Measurements from ENCODE around the gene G3BP2. TPM values are rescaled to one million over a fixed set of nuclear protein-coding genes. Genes with fewer than 3 reads are reported as not detected.

Gene G3BP2
- total and polyA plus RNA-seq, 2 of the 8 experiments (the other 6 are each of a cell fraction or from before 2014, with no cell fraction given): 83.7 to 378 TPM

DNA sequence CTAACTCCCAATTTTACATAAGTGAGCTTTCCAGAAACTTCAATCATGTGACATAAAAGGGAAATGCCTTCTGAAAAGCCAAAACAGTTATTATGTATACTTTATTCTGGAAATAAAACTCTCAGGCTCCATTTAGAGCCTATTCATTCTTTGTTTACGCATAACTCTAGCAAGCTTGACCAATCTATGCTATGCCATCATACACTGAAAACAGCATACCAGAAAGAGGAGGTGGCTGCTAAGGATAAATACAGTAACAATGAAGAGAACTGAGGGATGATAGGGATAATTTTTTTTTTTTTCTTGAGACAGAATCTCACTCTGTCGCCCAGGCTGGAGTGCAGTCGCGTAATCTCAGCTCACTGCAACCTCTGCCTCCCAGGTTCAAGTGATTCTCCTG, 67.3 kb downstream of the G3BP2 start:
- no peak overlapping the region for H3K56ac ChIP-seq (replicated peaks; ENCODE audit: insufficient read length, low read depth, low read length)
- H3K36me3 ChIP-seq (ENCODE audit: control insufficient read depth in 2 of 4, insufficient read depth in 4 of 4, low read length in 3 of 4): no peaks in the 10 kb centered on the region
- H4K8ac ChIP-seq (ENCODE audit: extremely low read depth, insufficient read depth, low read length): no peak overlapping the region
- H2BK15ac ChIP-seq (ENCODE audit: low read length): no peak overlapping the region
- H3K14ac ChIP-seq (ENCODE audit: insufficient read length): no peak overlapping the region
- no peak overlapping the region for H2AFZ ChIP-seq (ENCODE audit: low read length)
- H3K9ac ChIP-seq (replicated peaks in 1 of 4; ENCODE audit: extremely low read depth in 1 of 4, low read depth in 3 of 4, low read length in 3 of 4): no peak overlapping the region
- H3K4me1 ChIP-seq (replicated peaks in 1 of 4; ENCODE audit: control insufficient read depth in 3 of 4, insufficient read depth in 4 of 4, low read length in 3 of 4): no peaks in the 10 kb centered on the region
- FAIRE-seq (no peak), DNase-seq (ENCODE audit: low read depth in 1 of 2, low spot score in 2 of 2) (no peak)
- no peak overlapping the region for H2BK5ac ChIP-seq (ENCODE audit: low read depth, low read length)
- no peak overlapping the region for H4K91ac ChIP-seq (replicated peaks; ENCODE audit: insufficient read length, low read length)
- H3K23ac ChIP-seq (ENCODE audit: insufficient read length): no peak overlapping the region
- no peak overlapping the region for H2BK120ac ChIP-seq (replicated peaks; ENCODE audit: low read depth, low read length)
- no peak overlapping the region for H2AK5ac ChIP-seq (ENCODE audit: low read depth, low read length)
- H3K18ac ChIP-seq (ENCODE audit: extremely low read depth, low read length): no peak overlapping the region
- no peak overlapping the region for H3K4me3 ChIP-seq (ENCODE audit: extremely low read depth in 1 of 4, insufficient read depth in 2 of 4, low read depth in 3 of 4, low read length in 4 of 4)
- H3K79me1 ChIP-seq (ENCODE audit: low read depth, low read length): no peaks in the 10 kb centered on the region
- 93% methylated on average over 4 of the region's 4 CpGs; no CpG with 5 or more reads in 1 of the 2 experiments for WGBS, 2 experiments (ENCODE audit: extremely low coverage in 1 of 2, insufficient coverage in 1 of 2, insufficient read length in 1 of 2, insufficient replicate concordance in 2 of 2, low coverage in 1 of 2, low lambda C conversion rate in 2 of 2, missing lambda C conversion rate in 1 of 2)
- H3K9me3 ChIP-seq (ENCODE audit: insufficient read depth in 2 of 2, low read depth in 1 of 2, low read length in 1 of 2): no peaks in the 10 kb centered on the region
- H2BK20ac ChIP-seq (ENCODE audit: low read length): no peak overlapping the region
- no peaks in the 10 kb centered on the region for H4K20me1 ChIP-seq (replicated peaks in 1 of 2; ENCODE audit: control insufficient read depth in 1 of 2, insufficient read depth in 2 of 2, low read length in 2 of 2)
- H3K27ac ChIP-seq (ENCODE audit: low read depth, low read length): no peak overlapping the region
- H3K79me2 ChIP-seq (ENCODE audit: control insufficient read depth in 1 of 2, insufficient read depth in 2 of 2, low read length in 2 of 2): no peaks in the 10 kb centered on the region
- ChIA-PET CTCF (ENCODE audit: partially characterized antibody) (no interaction called here), POLR2A (ENCODE audit: partially characterized antibody) (no interaction called here)
- no peak overlapping the region for H2BK12ac ChIP-seq (ENCODE audit: low read depth, low read length)
- no peaks in the 10 kb centered on the region for H3K23me2 ChIP-seq (ENCODE audit: low read depth, low read length)
- no peak overlapping the region for H4K5ac ChIP-seq (ENCODE audit: insufficient read length, low read depth, low read length)
- H3K4ac ChIP-seq (replicated peaks; ENCODE audit: insufficient read length, low read depth, low read length): no peak overlapping the region
- no peak overlapping the region for H3K4me2 ChIP-seq (ENCODE audit: insufficient read depth in 1 of 2, low read depth in 2 of 2, low read length in 2 of 2)
- no peaks in the 10 kb centered on the region for H3K27me3 ChIP-seq (replicated peaks in 1 of 4; ENCODE audit: control insufficient read depth in 3 of 4, extremely low read depth in 1 of 4, insufficient read depth in 3 of 4, low read length in 3 of 4)
- TF ChIP-seq BACH1 (IDR thresholded peaks at IDR 0.05; ENCODE audit: low read length) (no peak), CBX5 (IDR thresholded peaks at IDR 0.05; ENCODE audit: low read depth, low read length) (no peak), JUND (IDR thresholded peaks at IDR 0.05; ENCODE audit: low read length) (no peak), POLR2A (IDR thresholded peaks at IDR 0.05; ENCODE audit: control extremely low read depth in 1 of 2, low read depth in 2 of 2, low read length in 2 of 2) (no peak), RNF2 (IDR thresholded peaks at IDR 0.05; ENCODE audit: borderline replicate concordance, low read depth, low read length, missing control alignments, poor library complexity, severe bottlenecking) (no peak), TEAD4 (IDR thresholded peaks at IDR 0.05; ENCODE audit: low read depth, low read length) (no peak), BRCA1 (IDR thresholded peaks at IDR 0.05; ENCODE audit: low read depth, low read length) (no peak), BCL11A (IDR thresholded peaks at IDR 0.05; ENCODE audit: low read depth in 2 of 2, low read length in 2 of 2) (no peak), KDM1A (IDR thresholded peaks at IDR 0.05; ENCODE audit: borderline replicate concordance, low read length) (no peak), EGR1 (IDR thresholded peaks at IDR 0.05; ENCODE audit: borderline replicate concordance, low read depth, low read length) (no peak)
- TF ChIP-seq, protein P1, sequence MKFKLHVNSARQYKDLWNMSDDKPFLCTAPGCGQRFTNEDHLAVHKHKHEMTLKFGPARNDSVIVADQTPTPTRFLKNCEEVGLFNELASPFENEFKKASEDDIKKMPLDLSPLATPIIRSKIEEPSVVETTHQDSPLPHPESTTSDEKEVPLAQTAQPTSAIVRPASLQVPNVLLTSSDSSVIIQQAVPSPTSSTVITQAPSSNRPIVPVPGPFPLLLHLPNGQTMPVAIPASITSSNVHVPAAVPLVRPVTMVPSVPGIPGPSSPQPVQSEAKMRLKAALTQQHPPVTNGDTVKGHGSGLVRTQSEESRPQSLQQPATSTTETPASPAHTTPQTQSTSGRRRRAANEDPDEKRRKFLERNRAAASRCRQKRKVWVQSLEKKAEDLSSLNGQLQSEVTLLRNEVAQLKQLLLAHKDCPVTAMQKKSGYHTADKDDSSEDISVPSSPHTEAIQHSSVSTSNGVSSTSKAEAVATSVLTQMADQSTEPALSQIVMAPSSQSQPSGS (IDR thresholded peaks at IDR 0.05; ENCODE audit: low read length): no peak
